Breast epithelium (tissue), 3 donors: ENCODE measurements around the gene LAMB4.

Source experiments
- POLR2A ChIP-seq: fragments of 450-650 bp; IDR thresholded peaks from one replicate; pipeline ENCODE4 v1.6.1; 2016; ENCODE audit warnings: antibody characterized with exemption, mild to moderate bottlenecking, moderate library complexity
- POLR2AphosphoS5 ChIP-seq, 3 donors: sonication (generic); formaldehyde crosslinking; IDR thresholded peaks; one replicate each; pipeline ENCODE4 v1.6.1; 2017; ENCODE audit warnings: antibody characterized with exemption in 3 of 3
- TF ChIP-seq, protein P1 (sequence below), 3 donors: fragments of 450-650 bp; IDR thresholded peaks; one replicate each; pipeline ENCODE4 v1.5.1; 2016 to 2017; ENCODE audit warnings: antibody characterized with exemption in 3 of 3, mild to moderate bottlenecking in 3 of 3, moderate library complexity in 3 of 3

DNA sequence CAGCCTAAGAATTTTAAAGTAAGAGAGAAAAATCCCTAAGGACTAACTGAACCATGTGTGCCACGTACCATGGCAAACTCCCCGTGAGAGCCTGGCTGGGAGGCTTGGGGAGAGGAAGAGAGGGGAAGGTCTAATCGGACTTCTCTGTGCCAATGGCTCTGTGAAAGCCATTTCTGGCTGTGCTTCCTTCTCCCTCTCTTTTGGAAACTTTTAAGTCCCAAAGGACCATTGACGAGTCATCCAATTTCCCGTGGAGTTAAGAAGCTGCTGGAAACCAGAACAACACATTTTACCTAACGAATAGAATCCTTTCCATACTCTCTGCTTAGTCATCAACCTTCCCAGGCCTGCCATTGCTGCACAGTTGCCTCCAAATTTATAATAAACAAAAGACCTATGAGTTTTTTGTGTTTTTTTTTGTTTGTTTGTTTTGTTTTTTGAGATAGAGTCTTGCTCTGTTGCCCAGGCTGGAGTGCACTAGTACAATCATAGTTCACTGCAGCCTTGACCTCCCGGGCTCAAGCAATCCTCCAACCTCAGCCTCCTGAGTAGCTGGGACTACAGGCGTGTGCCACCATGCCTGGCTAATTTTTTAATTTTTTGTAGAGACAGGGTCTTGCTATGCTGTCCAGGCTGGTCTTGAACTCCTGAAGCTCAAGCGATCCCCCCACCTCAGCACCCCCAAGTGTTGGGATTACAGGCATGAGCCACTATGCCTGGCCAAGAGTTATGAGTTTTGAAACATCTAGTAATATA, 140.4 kb downstream of the LAMB4 start:
- TF ChIP-seq POLR2AphosphoS5 (IDR thresholded peaks at IDR 0.05) = no peak
- TF ChIP-seq POLR2A = no peak
- TF ChIP-seq, protein P1, sequence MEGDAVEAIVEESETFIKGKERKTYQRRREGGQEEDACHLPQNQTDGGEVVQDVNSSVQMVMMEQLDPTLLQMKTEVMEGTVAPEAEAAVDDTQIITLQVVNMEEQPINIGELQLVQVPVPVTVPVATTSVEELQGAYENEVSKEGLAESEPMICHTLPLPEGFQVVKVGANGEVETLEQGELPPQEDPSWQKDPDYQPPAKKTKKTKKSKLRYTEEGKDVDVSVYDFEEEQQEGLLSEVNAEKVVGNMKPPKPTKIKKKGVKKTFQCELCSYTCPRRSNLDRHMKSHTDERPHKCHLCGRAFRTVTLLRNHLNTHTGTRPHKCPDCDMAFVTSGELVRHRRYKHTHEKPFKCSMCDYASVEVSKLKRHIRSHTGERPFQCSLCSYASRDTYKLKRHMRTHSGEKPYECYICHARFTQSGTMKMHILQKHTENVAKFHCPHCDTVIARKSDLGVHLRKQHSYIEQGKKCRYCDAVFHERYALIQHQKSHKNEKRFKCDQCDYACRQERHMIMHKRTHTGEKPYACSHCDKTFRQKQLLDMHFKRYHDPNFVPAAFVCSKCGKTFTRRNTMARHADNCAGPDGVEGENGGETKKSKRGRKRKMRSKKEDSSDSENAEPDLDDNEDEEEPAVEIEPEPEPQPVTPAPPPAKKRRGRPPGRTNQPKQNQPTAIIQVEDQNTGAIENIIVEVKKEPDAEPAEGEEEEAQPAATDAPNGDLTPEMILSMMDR (IDR thresholded peaks at IDR 0.05) = no peak
